ENCODE data around the gene SMG6. TPM values are rescaled to one million over a fixed set of nuclear protein-coding genes. Genes with fewer than 3 reads are reported as not detected.
A peak's percentile ranks its signal among the peaks of the same experiment; 100 is the strongest.

The SMG6 gene
- total and polyA plus RNA-seq, 2 of the 13 experiments (the other 11 are each of a cell fraction or from before 2014, with no cell fraction given) = 4.6 to 14.6 TPM

- TF ChIP-seq XBP1 (CRISPR knock-in tag; IDR thresholded peaks at IDR 0.05) (peak; percentile 89), SP2 (CRISPR knock-in tag; IDR thresholded peaks at IDR 0.05) (peak; percentile 83), GATA4 (IDR thresholded peaks at IDR 0.05; ENCODE audit: borderline replicate concordance, low read depth) (peak; percentile 71; the same call in 1 of the 2 replicates), TOPORS (CRISPR knock-in tag; IDR thresholded peaks at IDR 0.05) (peak; percentile 55; the same call in 1 of the 2 replicates), ZNF878 (CRISPR knock-in tag; IDR thresholded peaks at IDR 0.05) (0 out of 2 replicates have a peak, but pooled peaks have one; percentile 66), KLF16 (CRISPR knock-in tag; IDR thresholded peaks at IDR 0.05) (peak in 1 of 2 experiments; percentile 74; a peak in 1 of 4 replicates), ZNF616 (CRISPR knock-in tag; IDR thresholded peaks at IDR 0.05; ENCODE audit: low read depth) (0 out of 2 replicates have a peak, but pooled peaks have one; percentile 33), TEF (CRISPR knock-in tag; IDR thresholded peaks at IDR 0.05) (peak; percentile 43; the same call in 1 of the 2 replicates), CHCHD3 (CRISPR knock-in tag; IDR thresholded peaks at IDR 0.05) (peak; percentile 53; the same call in 1 of the 2 replicates), ZNF761 (CRISPR knock-in tag; conservative IDR thresholded peaks at IDR 0.05) (peak; percentile 82), ZBTB42 (CRISPR knock-in tag; IDR thresholded peaks at IDR 0.05) (peak; percentile 89; the same call in 1 of the 2 replicates), ZNF543 (CRISPR knock-in tag; IDR thresholded peaks at IDR 0.05) (peak; percentile 80), E2F1 (CRISPR knock-in tag; IDR thresholded peaks at IDR 0.05) (peak; percentile 90), ZNF772 (CRISPR knock-in tag; IDR thresholded peaks at IDR 0.05) (peak; percentile 77; the same call in 1 of the 2 replicates), ZNF609 (CRISPR knock-in tag; IDR thresholded peaks at IDR 0.05; ENCODE audit: borderline replicate concordance) (peak; percentile 13; the same call in 1 of the 2 replicates), TEAD2 (CRISPR knock-in tag; IDR thresholded peaks at IDR 0.05) (peak; percentile 80; the same call in 1 of the 2 replicates), BORCS8-MEF2B (CRISPR knock-in tag; IDR thresholded peaks at IDR 0.05) (peak; percentile 88), KLF15 (CRISPR knock-in tag; IDR thresholded peaks at IDR 0.05; ENCODE audit: borderline replicate concordance) (peak; percentile 81), ZNF615 (CRISPR knock-in tag; IDR thresholded peaks at IDR 0.05; ENCODE audit: borderline replicate concordance) (0 out of 2 replicates have a peak, but pooled peaks have one; percentile 41), HDAC2 (CRISPR knock-in tag; IDR thresholded peaks at IDR 0.05) (peak; percentile 74; the same call in 1 of the 2 replicates), IKZF1 (IDR thresholded peaks at IDR 0.05) (no peak), ZNF292 (CRISPR knock-in tag; IDR thresholded peaks at IDR 0.05; ENCODE audit: borderline replicate concordance, low read depth) (no peak; the same call in 1 of the 2 replicates), DR1 (CRISPR knock-in tag; IDR thresholded peaks at IDR 0.05) (peak; percentile 78)
Observed at GRCh38 chr17:2336215-2336851, 32.7 kb upstream of the SMG6 start, which contains the start of gene TSR1 (continued).

Data from HepG2 (cell line).